22Rv1 (cell line): ENCODE results near the gene SENP2.

Source experiments
- H3K27ac ChIP-seq: fragments of 450-650 bp; 2 replicates; pipeline ENCODE4 v1.5.1; 2017
- CTCF ChIP-seq: fragments of 450-650 bp; IDR thresholded peaks from 2 replicates; pipeline ENCODE4 v1.5.1; 2017; ENCODE audit warnings: mild to moderate bottlenecking
- ZFX ChIP-seq: fragments of 450-650 bp; IDR thresholded peaks from 2 replicates; pipeline ENCODE4 v1.6.1; 2017; ENCODE audit warnings: antibody characterized with exemption, borderline replicate concordance

Gene SENP2

GRCh38 chr3:185585859-185586685, at the start of gene SENP2:
Gene SENP2 (plus strand): TSS chr3:185586295. CDS start chr3:185586414, 119 bp downstream.
- H3K27ac ChIP-seq = peak within 1 kb of the TSS; percentile 79
- TF ChIP-seq ZFX (no peak), CTCF (no peak)

GRCh38 chr3:185537369-185537970, 48.6 kb upstream of the SENP2 start:
- peak overlapping the region; percentile 15; the same call in 1 of the 2 replicates for H3K27ac ChIP-seq
- TF ChIP-seq ZFX (no peak), CTCF (no peak)

GRCh38 chr3:185539934-185540333, 46.2 kb upstream of the SENP2 start:
- H3K27ac ChIP-seq = no peak overlapping the region

GRCh38 chr3:185540695-185541094, 45.4 kb upstream of the SENP2 start:
- no peak overlapping the region for H3K27ac ChIP-seq
- TF ChIP-seq ZFX (no peak), CTCF (no peak)

More at GRCh38 chr3:185539934-185540333, 46.2 kb upstream of the SENP2 start:
- TF ChIP-seq ZFX (no peak), CTCF (no peak)

DNA sequence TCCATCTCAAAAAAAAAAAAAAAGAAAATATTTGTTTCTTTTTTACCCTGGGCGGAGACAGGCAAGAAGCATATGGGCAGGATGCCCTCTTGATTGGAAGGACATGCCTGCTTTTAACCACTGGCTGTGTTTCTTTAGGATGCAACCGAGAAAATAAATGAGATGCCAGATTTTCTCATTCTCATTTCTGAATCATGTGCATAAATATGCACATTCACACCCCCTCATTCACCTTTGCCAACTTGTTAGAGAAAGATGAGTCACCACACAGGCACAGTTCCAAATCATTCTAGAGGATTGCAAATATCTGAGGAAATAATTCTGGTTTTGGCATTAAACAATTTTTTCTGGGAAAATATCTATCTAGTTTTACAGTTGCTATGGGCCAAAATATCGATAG, 37.0 kb upstream of the SENP2 start:
- TF ChIP-seq ZFX (no peak), CTCF (no peak)
- peak overlapping the region; percentile 91 for H3K27ac ChIP-seq

- H3K27ac ChIP-seq = peak overlapping the region; percentile 91
Measured at GRCh38 chr3:185549651-185550111, 36.4 kb upstream of the SENP2 start.

More at GRCh38 chr3:185549651-185550111, 36.4 kb upstream of the SENP2 start:
- TF ChIP-seq CTCF (no peak), ZFX (no peak)
